Vagina (tissue), 2 donors: ENCODE measurements around the gene HSD17B13. TPM values are rescaled to one million over a fixed set of nuclear protein-coding genes. Genes with fewer than 3 reads are reported as not detected.
"Not testable (repeated sequence)": the region's sequence is repeated elsewhere in the genome, so short reads cannot be mapped to it uniquely, and the experiment has no call there.

Experiments used
- DNase-seq, 2 donors: peaks; one replicate each; pipeline ENCODE4 v3.0.0-alpha.2; 2017; ENCODE audit errors: extremely low spot score in 2 of 2
- H3K27ac ChIP-seq: fragments of 200-600 bp; sonication (generic); one replicate; pipeline ENCODE4 v1.5.1; 2019
- H3K27me3 ChIP-seq: fragments of 200-600 bp; sonication (generic); one replicate; pipeline ENCODE4 v1.5.1; 2019
- H3K36me3 ChIP-seq, 2 donors: fragments of 200-600 bp; sonication (generic); one replicate each; pipeline ENCODE4 v1.5.1; 2017 to 2019
- H3K4me1 ChIP-seq: fragments of 200-600 bp; sonication (generic); one replicate; pipeline ENCODE4 v1.5.1; 2019
- H3K4me3 ChIP-seq, 2 donors: fragments of 200-600 bp; sonication (generic); 1 replicate in 1 of 2; 2 replicates in 1 of 2; pipeline ENCODE4 v1.5.1; 2016 to 2019
- H3K9me3 ChIP-seq: fragments of 200-600 bp; sonication (generic); one replicate; pipeline ENCODE4 v1.5.1; 2019
- POLR2A ChIP-seq, 2 donors: fragments of 450-650 bp; IDR thresholded peaks; one replicate each; pipeline ENCODE4 v1.6.1; 2017; ENCODE audit warnings: antibody characterized with exemption in 2 of 2, mild to moderate bottlenecking in 2 of 2, moderate library complexity in 2 of 2
- POLR2AphosphoS5 ChIP-seq, 2 donors: sonication (generic); formaldehyde crosslinking; IDR thresholded peaks; one replicate each; pipeline ENCODE4 v1.9.0; 2017; ENCODE audit warnings: antibody characterized with exemption in 2 of 2, mild to moderate bottlenecking in 2 of 2, low read depth in 1 of 2; ENCODE audit not compliant: insufficient read depth in 1 of 2
- intact Hi-C: fragments of 100-400 bp; cut with DNase I; formaldehyde crosslinking; loops from one replicate; pipeline ENCODE4 v1.15.1; 2023
- total RNA-seq: library from RNA; depleted of rRNA; stranded (reverse); fragments of >200 nt; gene quantifications from one replicate; pipeline ENCODE4 v1.2.3, GENCODE V29; 2016
- TF ChIP-seq, protein P1 (sequence below), 3 experiments: fragments of 450-650 bp in 2 of 3; fragments of 200-600 bp in 1 of 3; sonication (generic) in 1 of 3; IDR thresholded peaks; one replicate each; pipeline ENCODE4 v1.5.1; 2017 to 2019; ENCODE audit warnings: antibody characterized with exemption in 3 of 3, mild to moderate bottlenecking in 2 of 3, moderate library complexity in 2 of 3

The HSD17B13 gene
- total RNA-seq, 1 donor from 2014 or later = 23.8 TPM

DNA sequence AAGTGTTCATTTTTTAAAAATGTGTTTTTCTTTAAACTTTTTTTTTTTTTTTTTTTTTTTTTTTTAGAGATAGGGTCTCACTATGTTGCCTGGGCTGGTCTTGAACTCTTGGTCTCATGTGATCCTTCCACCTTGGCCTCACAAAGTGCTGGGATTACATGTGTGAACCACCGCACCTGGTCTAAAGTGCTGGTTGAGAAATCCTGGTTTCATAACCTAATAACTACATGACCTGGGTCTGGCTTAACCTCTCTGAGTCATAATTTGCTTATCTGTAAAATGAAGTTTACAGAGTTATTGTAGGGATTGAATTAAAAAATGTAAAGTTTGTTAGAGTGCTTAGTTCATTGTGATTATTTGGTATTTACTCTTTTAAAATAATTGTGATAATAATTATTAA, 5.2 kb downstream of the HSD17B13 start:
- no peak for TF ChIP-seq POLR2A (IDR thresholded peaks at IDR 0.05)
- TF ChIP-seq, protein P1, sequence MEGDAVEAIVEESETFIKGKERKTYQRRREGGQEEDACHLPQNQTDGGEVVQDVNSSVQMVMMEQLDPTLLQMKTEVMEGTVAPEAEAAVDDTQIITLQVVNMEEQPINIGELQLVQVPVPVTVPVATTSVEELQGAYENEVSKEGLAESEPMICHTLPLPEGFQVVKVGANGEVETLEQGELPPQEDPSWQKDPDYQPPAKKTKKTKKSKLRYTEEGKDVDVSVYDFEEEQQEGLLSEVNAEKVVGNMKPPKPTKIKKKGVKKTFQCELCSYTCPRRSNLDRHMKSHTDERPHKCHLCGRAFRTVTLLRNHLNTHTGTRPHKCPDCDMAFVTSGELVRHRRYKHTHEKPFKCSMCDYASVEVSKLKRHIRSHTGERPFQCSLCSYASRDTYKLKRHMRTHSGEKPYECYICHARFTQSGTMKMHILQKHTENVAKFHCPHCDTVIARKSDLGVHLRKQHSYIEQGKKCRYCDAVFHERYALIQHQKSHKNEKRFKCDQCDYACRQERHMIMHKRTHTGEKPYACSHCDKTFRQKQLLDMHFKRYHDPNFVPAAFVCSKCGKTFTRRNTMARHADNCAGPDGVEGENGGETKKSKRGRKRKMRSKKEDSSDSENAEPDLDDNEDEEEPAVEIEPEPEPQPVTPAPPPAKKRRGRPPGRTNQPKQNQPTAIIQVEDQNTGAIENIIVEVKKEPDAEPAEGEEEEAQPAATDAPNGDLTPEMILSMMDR (IDR thresholded peaks at IDR 0.05) = no peak
- no peak for TF ChIP-seq POLR2AphosphoS5 (IDR thresholded peaks at IDR 0.05; ENCODE audit: insufficient read depth in 1 of 2, low read depth in 1 of 2)
- Histone ChIP-seq H3K4me1 (no peaks in the 10 kb centered on the region), H3K4me3 (no peak overlapping the region), H3K27ac (no peak overlapping the region), H3K9me3 (no peaks in the 10 kb centered on the region), H3K36me3 (no peaks in the 10 kb centered on the region), H3K27me3 (no peaks in the 10 kb centered on the region)
- intact Hi-C loops = no loop called here
- DNase-seq = no peak

DNA sequence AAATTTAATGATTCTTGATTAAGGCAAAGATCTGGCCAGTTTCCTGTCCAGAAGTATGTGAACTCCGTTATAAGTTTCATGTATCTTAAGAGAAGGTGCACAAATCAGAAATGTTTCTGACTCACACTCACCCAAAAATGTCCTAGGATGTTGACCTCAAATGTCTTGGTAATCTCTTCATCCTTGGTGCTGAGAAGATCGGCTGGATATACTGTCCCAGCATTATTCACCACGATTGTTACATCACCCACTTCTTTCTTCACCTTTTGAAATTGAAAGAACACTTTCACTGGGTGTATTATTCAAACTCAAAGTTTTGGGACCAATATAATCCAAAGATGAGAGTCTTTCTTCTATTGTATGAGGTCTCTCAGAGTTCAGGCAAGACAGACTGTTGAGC, 5.7 kb downstream of the HSD17B13 start:
- Histone ChIP-seq H3K4me3 (no peak overlapping the region), H3K27me3 (no peaks in the 10 kb centered on the region), H3K9me3 (no peaks in the 10 kb centered on the region), H3K36me3 (no peaks in the 10 kb centered on the region), H3K27ac (no peak overlapping the region), H3K4me1 (no peaks in the 10 kb centered on the region)
- intact Hi-C loops = no loop called here
- DNase-seq = no peak
- TF ChIP-seq POLR2A (IDR thresholded peaks at IDR 0.05) = no peak

DNA sequence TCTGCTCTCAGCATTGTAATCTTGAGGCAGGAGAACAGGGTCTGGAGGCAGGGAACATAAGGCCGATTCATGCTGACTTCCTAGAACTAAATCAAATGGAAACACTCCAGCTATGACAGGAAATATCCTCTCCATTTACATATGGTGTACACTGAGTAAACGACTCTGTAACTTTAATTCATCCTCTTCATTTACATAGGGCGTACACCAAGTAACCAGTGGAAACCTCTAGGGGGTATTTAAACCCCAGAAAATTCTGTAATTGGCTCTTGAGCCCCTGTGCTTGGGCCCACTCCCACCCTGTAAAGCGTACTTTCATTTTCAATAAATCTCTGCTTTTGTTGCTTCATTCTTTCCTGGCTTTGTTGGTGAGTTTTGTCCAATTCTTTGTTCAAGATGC, 7.7 kb downstream of the HSD17B13 start:
- DNase-seq, H3K36me3 ChIP-seq, H3K27me3 ChIP-seq, H3K4me1 ChIP-seq, H3K9me3 ChIP-seq, H3K4me3 ChIP-seq, intact Hi-C loops: not testable (repeated sequence)
- peak overlapping the region; percentile 43 for H3K27ac ChIP-seq

DNA sequence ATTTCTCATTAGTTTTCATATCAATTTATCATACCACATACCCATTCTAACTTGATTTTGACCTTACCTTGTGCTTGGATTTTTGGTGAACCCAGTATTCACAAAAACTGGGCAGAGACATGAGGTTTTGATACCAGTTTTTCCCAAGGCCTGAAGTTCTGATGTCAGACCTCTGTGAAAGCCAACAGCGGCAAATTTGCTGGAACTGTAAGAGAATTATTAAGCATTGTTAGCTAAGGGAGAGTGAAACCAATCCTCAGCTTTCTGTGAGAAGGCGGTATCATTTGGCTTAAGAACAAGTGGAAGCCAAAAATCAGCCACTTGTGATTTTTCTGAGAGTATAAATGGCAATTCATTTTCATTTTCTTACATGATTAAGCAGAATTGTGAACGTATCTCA, 8.9 kb downstream of the HSD17B13 start:
- no peak overlapping the region for H3K4me3 ChIP-seq
- H3K4me1 ChIP-seq = peaks cover 8% of the 10 kb centered on the region
- TF ChIP-seq POLR2AphosphoS5 (IDR thresholded peaks at IDR 0.05; ENCODE audit: insufficient read depth in 1 of 2, low read depth in 1 of 2) = no peak
- TF ChIP-seq, protein P1 (IDR thresholded peaks at IDR 0.05) = no peak
- no peak for TF ChIP-seq POLR2A (IDR thresholded peaks at IDR 0.05)
- no peaks in the 10 kb centered on the region for H3K36me3 ChIP-seq
- no peaks in the 10 kb centered on the region for H3K9me3 ChIP-seq
- H3K27me3 ChIP-seq = no peaks in the 10 kb centered on the region
- no peak for DNase-seq
- intact Hi-C loops = no loop called here
- H3K27ac ChIP-seq = no peak overlapping the region

DNA sequence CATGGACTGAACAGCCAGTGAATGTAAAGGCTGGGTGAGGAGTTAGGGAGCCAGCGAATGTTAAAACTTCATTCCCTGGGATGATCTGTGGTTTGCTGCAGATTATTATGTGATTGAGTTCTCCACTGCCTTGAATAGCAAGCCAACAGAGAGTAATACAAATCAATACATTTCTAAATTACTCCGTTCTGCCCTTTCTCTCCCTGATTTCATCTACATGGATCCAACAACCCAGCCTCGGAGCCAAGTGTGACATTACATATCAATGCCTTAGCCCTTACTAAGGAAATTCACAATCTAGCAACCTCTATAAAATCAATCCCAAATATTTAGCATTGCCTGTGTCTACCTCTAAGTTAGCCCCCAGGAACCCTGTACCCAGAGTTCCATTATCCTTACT, 11.0 kb downstream of the HSD17B13 start:
- Histone ChIP-seq H3K9me3 (no peaks in the 10 kb centered on the region), H3K36me3 (no peaks in the 10 kb centered on the region), H3K4me3 (no peak overlapping the region), H3K27ac (peak overlapping the region; percentile 37), H3K27me3 (no peaks in the 10 kb centered on the region), H3K4me1 (peaks cover 12% of the 10 kb centered on the region)
- TF ChIP-seq, protein P1 (IDR thresholded peaks at IDR 0.05) = no peak
- no peak for TF ChIP-seq POLR2AphosphoS5 (IDR thresholded peaks at IDR 0.05; ENCODE audit: insufficient read depth in 1 of 2, low read depth in 1 of 2)
- TF ChIP-seq POLR2A (IDR thresholded peaks at IDR 0.05) = no peak
- intact Hi-C loops = no loop called here
- no peak for DNase-seq

DNA sequence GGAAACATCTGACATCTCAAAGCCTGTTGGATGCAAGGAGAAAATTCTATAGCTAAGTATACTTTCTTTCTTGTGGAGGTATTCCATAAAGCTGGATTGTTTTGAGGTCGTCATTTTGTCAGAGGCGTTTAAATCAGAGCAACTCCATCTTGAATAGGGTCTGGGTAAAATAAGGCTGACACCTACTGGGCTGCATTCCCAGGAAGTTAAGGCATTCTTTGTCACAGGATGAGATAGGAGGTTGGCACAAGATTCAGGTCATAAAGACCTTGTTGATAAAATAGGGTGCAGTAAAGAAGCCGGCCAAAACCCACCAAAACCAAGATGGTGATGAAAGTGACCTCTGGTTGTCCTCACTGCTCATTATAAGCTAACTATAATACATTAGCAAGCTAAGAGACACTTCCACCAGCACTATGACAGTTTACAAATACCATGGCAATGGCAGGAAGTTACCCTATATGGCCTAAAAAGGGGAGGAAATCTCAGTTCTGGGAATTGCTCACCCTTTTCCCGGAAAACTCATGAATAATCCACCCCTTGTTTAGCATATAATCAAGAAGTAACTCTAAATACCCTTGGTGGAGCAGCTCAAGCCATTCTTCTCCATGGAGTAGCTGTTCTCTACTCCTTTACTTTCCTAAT, 11.9 kb downstream of the HSD17B13 start:
- intact Hi-C loops = no loop called here
- Histone ChIP-seq H3K36me3 (no peaks in the 10 kb centered on the region), H3K27me3 (no peaks in the 10 kb centered on the region), H3K4me3 (no peak overlapping the region), H3K4me1 (peaks cover 12% of the 10 kb centered on the region), H3K27ac (peak overlapping the region; percentile 37), H3K9me3 (no peaks in the 10 kb centered on the region)
- TF ChIP-seq, protein P1 (IDR thresholded peaks at IDR 0.05) = no peak
- TF ChIP-seq POLR2AphosphoS5 (IDR thresholded peaks at IDR 0.05; ENCODE audit: insufficient read depth in 1 of 2, low read depth in 1 of 2) (no peak), POLR2A (IDR thresholded peaks at IDR 0.05) (no peak)
- DNase-seq = no peak
